Neural cell (in vitro differentiated cells): ENCODE measurements around the gene SLC1A3. TPM values are rescaled to one million over a fixed set of nuclear protein-coding genes. Genes with fewer than 3 reads are reported as not detected.

Experiments
- H2AFZ ChIP-seq: fragments of 200-600, 300-800 bp; sonication (generic), shearing (Covaris generic); 2 replicates; pipeline ENCODE4 v1.6.0; 2014; ENCODE audit warnings: low read depth, mild to moderate bottlenecking, antibody characterized with exemption, low read length, moderate library complexity
- H3F3A ChIP-seq: fragments of 200-600 bp; shearing (Covaris generic); 2 replicates; pipeline ENCODE4 v1.6.1; 2016; ENCODE audit warnings: mild to moderate bottlenecking, moderate library complexity, mixed read lengths, antibody characterized with exemption, low read length; ENCODE audit not compliant: insufficient read depth, poor library complexity, severe bottlenecking
- H3K27ac ChIP-seq: fragments of 200-600, 300-800 bp; sonication (generic), shearing (Covaris generic); 2 replicates; pipeline ENCODE4 v1.5.1; 2014; ENCODE audit warnings: mild to moderate bottlenecking, low read length, moderate library complexity
- H3K27me3 ChIP-seq: fragments of 300-800, 200-600 bp; sonication (generic), shearing (Covaris generic); 2 replicates; pipeline ENCODE4 v1.6.0; 2014; ENCODE audit warnings: mild to moderate bottlenecking, low read depth, low read length, moderate library complexity; ENCODE audit not compliant: insufficient read depth
- H3K36me3 ChIP-seq: fragments of 300-800, 200-600 bp; sonication (generic), shearing (Covaris generic); 2 replicates; pipeline ENCODE4 v1.5.1; 2014; ENCODE audit warnings: mild to moderate bottlenecking, antibody characterized with exemption, low read length, moderate library complexity; ENCODE audit not compliant: insufficient read depth
- H3K4me2 ChIP-seq: fragments of 300-800, 200-600 bp; sonication (generic), shearing (Covaris generic); 2 replicates; pipeline ENCODE4 v1.6.0; 2014; ENCODE audit warnings: mild to moderate bottlenecking, low read length
- H3K4me3 ChIP-seq: fragments of 300-800, 200-600 bp; sonication (generic), shearing (Covaris generic); 2 replicates; pipeline ENCODE4 v1.5.1; 2014; ENCODE audit warnings: mild to moderate bottlenecking, low read length, moderate library complexity
- H3K79me2 ChIP-seq: fragments of 200-600 bp; shearing (Covaris generic); replicated peaks from 2 replicates; pipeline ENCODE4 v1.6.0; 2014; ENCODE audit warnings: mild to moderate bottlenecking, low read length, moderate library complexity; ENCODE audit not compliant: insufficient read depth
- H3K9ac ChIP-seq: fragments of 300-800, 200-600 bp; sonication (generic), shearing (Covaris generic); 2 replicates; pipeline ENCODE4 v1.6.1; 2016; ENCODE audit warnings: mild to moderate bottlenecking, low read length, mixed read lengths
- H3K9me2 ChIP-seq: fragments of 200-600 bp; shearing (Covaris generic); 2 replicates; pipeline ENCODE4 v1.6.1; 2016; ENCODE audit warnings: mild to moderate bottlenecking, low read length, mixed read lengths; ENCODE audit not compliant: insufficient read depth
- H3K9me3 ChIP-seq: fragments of 200-600, 300-800 bp; sonication (generic), shearing (Covaris generic); 2 replicates; pipeline ENCODE4 v1.6.1; 2016; ENCODE audit warnings: mild to moderate bottlenecking, mixed run types, low read length, moderate library complexity, mixed read lengths
- H4K20me1 ChIP-seq: fragments of 200-600 bp; shearing (Covaris generic); 2 replicates; pipeline ENCODE4 v1.6.1; 2016; ENCODE audit warnings: mild to moderate bottlenecking, mixed run types; ENCODE audit not compliant: insufficient read depth
- CTCF ChIP-seq: fragments of 450-650 bp; IDR thresholded peaks from 2 replicates; pipeline ENCODE4 v1.5.1; 2014; ENCODE audit warnings: antibody characterized with exemption, mild to moderate bottlenecking, moderate library complexity; ENCODE audit not compliant: poor library complexity, severe bottlenecking
- EP300 ChIP-seq: fragments of 450-650 bp; conservative IDR thresholded peaks from 2 replicates; pipeline ENCODE4 v1.6.1; 2014; ENCODE audit warnings: antibody characterized with exemption, mild to moderate bottlenecking, moderate library complexity; ENCODE audit not compliant: poor library complexity, severe bottlenecking
- EZH2 ChIP-seq: fragments of 200-600, 300-800 bp; shearing (Covaris generic), sonication (generic); IDR thresholded peaks from 2 replicates; pipeline ENCODE4 v1.6.1; 2014; ENCODE audit warnings: antibody characterized with exemption, low read length, borderline replicate concordance, mild to moderate bottlenecking; ENCODE audit not compliant: insufficient read depth, poor library complexity, severe bottlenecking
- MXI1 ChIP-seq: fragments of 450-650 bp; conservative IDR thresholded peaks from 2 replicates; pipeline ENCODE4 v1.6.1; 2014; ENCODE audit warnings: antibody characterized with exemption, mild to moderate bottlenecking; ENCODE audit not compliant: poor library complexity, severe bottlenecking
- POLR2AphosphoS5 ChIP-seq: IDR thresholded peaks from 2 replicates; pipeline ENCODE4 v1.6.1; 2012
- RAD21 ChIP-seq: fragments of 450-650 bp; conservative IDR thresholded peaks from 2 replicates; pipeline ENCODE4 v1.6.1; 2014; ENCODE audit warnings: antibody characterized with exemption, mild to moderate bottlenecking, moderate library complexity
- REST ChIP-seq: IDR thresholded peaks from 2 replicates; pipeline ENCODE4 v1.6.1; 2012; ENCODE audit warnings: borderline replicate concordance
- SMC3 ChIP-seq: fragments of 450-650 bp; conservative IDR thresholded peaks from 2 replicates; pipeline ENCODE4 v1.6.1; 2014; ENCODE audit warnings: antibody characterized with exemption, mild to moderate bottlenecking, moderate library complexity; ENCODE audit not compliant: poor library complexity
- TAF1 ChIP-seq: IDR thresholded peaks from 2 replicates; pipeline ENCODE4 v1.6.1; 2012; ENCODE audit warnings: low read depth
- polyA plus RNA-seq: library from polyadenylated mRNA; depleted of rRNA; stranded (reverse); fragments of >200 nt; gene quantifications from 2 replicates; pipeline ENCODE4 v1.2.3, GENCODE V29; 2014

The SLC1A3 gene
- polyA plus RNA-seq, 1 donor from 2014 or later: 1.9 TPM

- TF ChIP-seq CTCF (no peak), POLR2AphosphoS5 (no peak), RAD21 (no peak)
Observed at GRCh38 chr5:36661456-36662220, 55.2 kb downstream of the SLC1A3 start (continued).

- Histone ChIP-seq H3K4me3 (no peak overlapping the region), H2AFZ (no peak overlapping the region), H4K20me1 (no peaks in the 10 kb centered on the region), H3K79me2 (no peaks in the 10 kb centered on the region), H3F3A (no peaks in the 10 kb centered on the region), H3K4me2 (no peak overlapping the region), H3K9me2 (no peaks in the 10 kb centered on the region), H3K27me3 (no peaks in the 10 kb centered on the region), H3K9me3 (no peaks in the 10 kb centered on the region), H3K27ac (no peak overlapping the region), H3K36me3 (no peaks in the 10 kb centered on the region), H3K9ac (no peak overlapping the region)
- TF ChIP-seq SMC3 (no peak), MXI1 (no peak), RAD21 (no peak), TAF1 (no peak), CTCF (no peak), POLR2AphosphoS5 (no peak), REST (no peak), EZH2 (no peak), EP300 (no peak)
Observed at GRCh38 chr5:36662291-36662851, 56.0 kb downstream of the SLC1A3 start.
